ENCODE measurements around the gene GGN. TPM values are rescaled to one million over a fixed set of nuclear protein-coding genes. Genes with fewer than 3 reads are reported as not detected.
"Not testable (repeated sequence)": the region's sequence is repeated elsewhere in the genome, so short reads cannot be mapped to it uniquely, and the experiment has no call there.

GGN gene
- total and polyA plus RNA-seq, 2 donors from 2014 or later = 0.92 to 1.6 TPM

GRCh38 chr19:38413416-38413815, 25.6 kb upstream of the GGN start:
- H3K27ac ChIP-seq (ENCODE audit: low read depth in 2 of 2, low read length in 2 of 2) = no peak overlapping the region
- DNase-seq (no peak), FAIRE-seq (no peak)
- H3K9me3 ChIP-seq (ENCODE audit: control insufficient read depth in 2 of 3, insufficient read depth in 1 of 3, low read length in 3 of 3) = no peaks in the 10 kb centered on the region
- H3K4me3 ChIP-seq (ENCODE audit: low read length in 3 of 3) = no peak overlapping the region
- H3K36me3 ChIP-seq (ENCODE audit: control insufficient read depth in 2 of 3, insufficient read depth in 3 of 3, low read length in 3 of 3) = no peaks in the 10 kb centered on the region
- intact Hi-C loops (cut with DNase I) = no loop called here
- H3K9ac ChIP-seq (ENCODE audit: low read length in 3 of 3) = no peak overlapping the region
- no peak for TF ChIP-seq CTCF (IDR thresholded peaks at IDR 0.05; ENCODE audit: borderline replicate concordance, extremely low read depth, insufficient read depth)
- H3K27me3 ChIP-seq (ENCODE audit: control insufficient read depth, insufficient read depth, low read length) = no peaks in the 10 kb centered on the region
- H3K4me1 ChIP-seq (ENCODE audit: control insufficient read depth in 2 of 3, insufficient read depth in 2 of 3, low read depth in 1 of 3, low read length in 3 of 3) = peaks cover 0 to 5% (median 0%) of the 10 kb centered on the region in 3 donors

- H3K27me3 ChIP-seq (ENCODE audit: control insufficient read depth, insufficient read depth, low read length) = no peaks in the 10 kb centered on the region
- no peak overlapping the region for H3K9ac ChIP-seq (ENCODE audit: low read length in 3 of 3)
- peaks cover 0 to 1% (median 0%) of the 10 kb centered on the region in 3 donors for H3K4me1 ChIP-seq (ENCODE audit: control insufficient read depth in 2 of 3, insufficient read depth in 2 of 3, low read depth in 1 of 3, low read length in 3 of 3)
- DNase-seq (peak in 1 of 5 donors; percentile 65), FAIRE-seq (no peak)
- no peak for TF ChIP-seq CTCF (IDR thresholded peaks at IDR 0.05; ENCODE audit: borderline replicate concordance, extremely low read depth, insufficient read depth)
- no peak overlapping the region for H3K4me3 ChIP-seq (ENCODE audit: low read length in 3 of 3)
- no peak overlapping the region for H3K27ac ChIP-seq (ENCODE audit: low read depth in 2 of 2, low read length in 2 of 2)
- no peaks in the 10 kb centered on the region for H3K9me3 ChIP-seq (ENCODE audit: control insufficient read depth in 2 of 3, insufficient read depth in 1 of 3, low read length in 3 of 3)
- intact Hi-C loops (cut with DNase I) = no loop called here
- no peaks in the 10 kb centered on the region for H3K36me3 ChIP-seq (ENCODE audit: control insufficient read depth in 2 of 3, insufficient read depth in 3 of 3, low read length in 3 of 3)
Measured at GRCh38 chr19:38412961-38413360, 25.1 kb upstream of the GGN start.

DNA sequence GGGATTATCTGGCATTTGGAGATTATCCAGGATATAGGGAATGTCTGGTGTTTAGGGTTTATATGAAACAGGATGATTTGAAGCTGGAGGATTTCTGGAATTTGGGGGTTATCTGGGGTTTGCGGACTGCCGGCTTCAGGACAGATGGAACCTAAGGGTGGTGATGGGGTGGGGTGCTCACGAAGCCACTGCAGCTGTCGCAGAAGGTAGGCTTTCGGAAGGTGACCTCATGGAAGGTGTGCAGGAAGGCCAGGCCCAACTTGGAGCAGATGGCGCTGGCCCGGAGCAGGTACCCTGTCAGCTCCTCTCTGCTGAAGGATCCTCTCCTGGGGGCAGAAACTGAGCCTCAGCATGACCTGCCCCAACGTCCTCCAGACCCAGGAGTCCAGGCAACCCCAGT, 24.7 kb upstream of the GGN start:
- H3K27me3 ChIP-seq (ENCODE audit: control insufficient read depth, insufficient read depth, low read length) = no peaks in the 10 kb centered on the region
- intact Hi-C loops (cut with DNase I) = no loop called here
- FAIRE-seq (no peak), DNase-seq (no peak)
- TF ChIP-seq CTCF (IDR thresholded peaks at IDR 0.05; ENCODE audit: borderline replicate concordance, extremely low read depth, insufficient read depth) = no peak
- no peak overlapping the region for H3K4me3 ChIP-seq (ENCODE audit: low read length in 3 of 3)
- no peak overlapping the region for H3K27ac ChIP-seq (ENCODE audit: low read depth in 2 of 2, low read length in 2 of 2)
- no peaks in the 10 kb centered on the region for H3K36me3 ChIP-seq (ENCODE audit: control insufficient read depth in 2 of 3, insufficient read depth in 3 of 3, low read length in 3 of 3)
- H3K9me3 ChIP-seq (ENCODE audit: control insufficient read depth in 2 of 3, insufficient read depth in 1 of 3, low read length in 3 of 3) = no peaks in the 10 kb centered on the region
- H3K4me1 ChIP-seq (ENCODE audit: control insufficient read depth in 2 of 3, insufficient read depth in 2 of 3, low read depth in 1 of 3, low read length in 3 of 3) = no peaks in the 10 kb centered on the region
- H3K9ac ChIP-seq (ENCODE audit: low read length in 3 of 3) = no peak overlapping the region

- H3K36me3 ChIP-seq (ENCODE audit: control insufficient read depth in 2 of 3, insufficient read depth in 3 of 3, low read length in 3 of 3); intact Hi-C loops (cut with DNase I): not testable (repeated sequence)
Measured at GRCh38 chr19:38411898-38412297, 24.1 kb upstream of the GGN start.

More at GRCh38 chr19:38411898-38412297, 24.1 kb upstream of the GGN start:
- H3K9ac ChIP-seq (ENCODE audit: low read length in 3 of 3); DNase-seq; H3K4me1 ChIP-seq (ENCODE audit: control insufficient read depth in 2 of 3, insufficient read depth in 2 of 3, low read depth in 1 of 3, low read length in 3 of 3); H3K4me3 ChIP-seq (ENCODE audit: low read length in 3 of 3); FAIRE-seq; H3K9me3 ChIP-seq (ENCODE audit: control insufficient read depth in 2 of 3, insufficient read depth in 1 of 3, low read length in 3 of 3); H3K27ac ChIP-seq (ENCODE audit: low read depth in 2 of 2, low read length in 2 of 2); H3K27me3 ChIP-seq (ENCODE audit: control insufficient read depth, insufficient read depth, low read length): not testable (repeated sequence)

Measured in kidney (tissue), 14 donors.